Mammary microvascular endothelial cell (primary cell): ENCODE measurements around the gene AKT1S1. TPM values are rescaled to one million over a fixed set of nuclear protein-coding genes. Genes with fewer than 3 reads are reported as not detected.

Experiments used
- total RNA-seq: library from RNA; depleted of rRNA; stranded (reverse); fragments of >200 nt; gene quantifications from 2 replicates; pipeline ENCODE4 v1.2.3, GENCODE V29; 2015

AKT1S1 gene
- 26.5 and 30.4 TPM in 2 replicates for total RNA-seq

DNA sequence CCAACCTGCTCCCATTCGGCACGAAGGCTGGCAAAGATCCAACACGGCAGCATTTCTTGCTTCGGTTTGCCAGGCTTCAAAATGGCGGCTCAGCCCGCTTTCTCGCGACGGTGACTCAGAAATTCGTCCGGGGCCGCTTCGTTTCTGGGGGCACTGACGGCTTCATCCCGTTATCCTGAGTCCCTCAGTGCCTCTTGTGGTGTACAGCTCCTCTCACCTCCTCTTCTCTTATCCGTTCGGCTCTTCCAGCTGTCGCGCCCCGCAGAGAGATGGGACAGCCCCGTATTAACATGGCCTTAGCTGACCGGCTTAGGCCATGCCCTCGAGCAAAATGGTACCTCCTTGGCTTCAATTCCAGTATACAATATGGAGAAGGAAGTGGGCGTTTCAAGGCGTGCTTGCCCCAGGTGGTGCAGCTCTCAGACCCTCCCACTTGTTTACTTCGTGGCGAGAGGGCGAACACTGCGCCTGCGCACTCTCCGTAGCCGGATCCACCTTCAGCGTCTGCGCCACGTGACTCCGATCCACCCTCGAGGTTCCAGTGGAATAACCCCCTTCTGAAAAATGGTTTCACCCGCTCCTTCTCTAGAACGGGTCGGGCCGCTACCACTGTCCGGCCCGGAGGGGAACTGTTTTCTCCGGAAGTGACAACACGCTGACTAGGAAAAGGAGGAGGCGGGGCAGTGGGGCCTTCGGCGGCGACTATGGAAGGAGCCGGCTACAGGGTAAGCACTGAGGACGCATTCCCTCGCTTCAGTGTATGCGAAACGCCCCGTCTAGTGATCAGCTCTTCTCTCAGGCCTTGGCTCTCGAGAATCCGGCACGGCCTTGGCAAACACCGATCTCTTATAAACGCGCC, at the start of gene AKT1S1, which contains the start of gene TBC1D17:
TSS of gene AKT1S1 (minus strand) at position 336 of the 859 bp plus-strand sequence. CDS start 4,060 bp downstream, outside the sequence.
TSS of gene TBC1D17 (plus strand) at position 683 of the 859 bp plus-strand sequence. CDS start at position 705, 22 bp downstream.

DNA sequence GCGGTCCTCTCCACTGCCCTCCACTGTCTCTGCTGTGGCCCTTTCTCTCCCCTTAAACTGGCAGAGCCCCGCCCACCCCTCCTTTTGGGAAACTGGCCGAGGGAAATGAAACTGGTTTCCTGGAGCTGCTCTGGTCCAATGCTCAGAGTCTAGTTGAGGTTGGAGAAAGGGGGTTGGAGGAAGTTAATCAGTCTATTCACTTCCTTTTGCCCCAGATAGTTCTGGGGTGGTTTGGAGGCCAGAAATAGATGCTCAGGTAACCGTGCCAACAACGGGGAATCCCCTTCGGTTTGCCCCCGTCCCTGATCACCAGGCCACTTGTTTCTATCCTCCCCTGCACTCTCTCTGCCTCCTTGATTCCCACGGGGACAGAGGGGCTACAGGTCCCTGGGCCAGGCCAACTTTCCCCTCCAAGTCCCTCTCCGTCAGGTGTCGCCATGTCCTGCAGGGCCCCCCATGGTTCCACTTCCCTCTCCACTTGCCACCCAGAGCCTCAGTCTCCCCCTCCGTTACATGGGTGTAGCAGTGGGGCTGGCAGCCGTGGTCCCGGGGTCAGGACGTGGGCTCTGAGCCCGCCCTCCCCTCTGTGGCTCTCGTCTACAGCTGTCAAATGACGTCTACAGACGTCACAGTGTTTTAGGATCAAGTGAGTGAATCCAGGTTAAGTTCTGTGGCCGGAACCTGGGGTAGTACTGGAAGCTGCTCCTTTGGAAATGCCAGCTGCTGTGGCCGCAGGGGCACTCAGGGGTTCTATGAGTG, 19.9 kb upstream of the AKT1S1 start, which contains the start of gene IL4I1:
TSS of gene IL4I1 (minus strand) at position 25 of the 759 bp plus-strand sequence. CDS start 727 bp downstream, outside the sequence.

DNA sequence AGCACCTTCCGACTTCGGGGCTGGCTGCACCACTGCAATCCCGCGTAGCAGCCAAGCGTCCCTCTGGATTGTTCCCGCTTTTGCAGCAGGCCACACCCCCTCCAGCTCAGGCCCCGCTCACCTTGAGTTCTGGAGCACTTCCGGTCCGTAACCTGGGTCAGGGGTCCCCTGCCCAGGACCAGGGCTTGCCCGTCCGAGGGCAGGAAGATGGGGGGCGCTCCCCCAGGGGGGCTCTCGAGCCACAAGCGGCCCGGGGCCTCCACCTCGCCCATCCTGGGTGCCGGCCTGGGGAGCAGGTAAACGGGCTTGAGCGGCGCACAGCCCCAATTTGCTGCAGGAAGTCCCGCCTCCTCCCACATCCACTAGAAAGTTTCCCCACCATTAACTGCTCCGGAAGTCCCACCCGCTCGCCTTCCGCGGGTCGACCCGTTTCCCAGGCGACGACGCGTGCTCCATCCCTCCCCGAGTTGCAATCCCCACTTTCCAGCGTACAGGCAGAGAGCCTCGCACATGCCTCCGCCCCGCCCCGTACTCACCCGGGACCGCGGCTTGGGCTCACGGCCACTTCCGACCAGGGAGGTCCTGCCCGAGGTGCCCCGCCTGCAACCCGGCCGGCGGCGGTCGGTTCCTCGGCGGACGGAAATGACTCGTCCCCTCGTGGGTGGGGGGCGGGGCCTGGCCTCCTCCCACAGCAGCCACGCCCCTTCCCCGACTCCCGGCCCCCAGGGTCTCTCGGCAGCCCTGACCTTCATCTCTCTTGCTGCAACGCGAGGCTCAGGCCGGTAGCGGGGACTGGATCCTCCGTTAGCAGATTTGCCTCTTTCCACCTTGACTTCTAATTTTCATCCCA, 10.0 kb downstream of the AKT1S1 start, which contains the start of gene PNKP:
TSS of gene PNKP (minus strand) at position 644 of the 850 bp plus-strand sequence. CDS start at position 272, 372 bp downstream.

DNA sequence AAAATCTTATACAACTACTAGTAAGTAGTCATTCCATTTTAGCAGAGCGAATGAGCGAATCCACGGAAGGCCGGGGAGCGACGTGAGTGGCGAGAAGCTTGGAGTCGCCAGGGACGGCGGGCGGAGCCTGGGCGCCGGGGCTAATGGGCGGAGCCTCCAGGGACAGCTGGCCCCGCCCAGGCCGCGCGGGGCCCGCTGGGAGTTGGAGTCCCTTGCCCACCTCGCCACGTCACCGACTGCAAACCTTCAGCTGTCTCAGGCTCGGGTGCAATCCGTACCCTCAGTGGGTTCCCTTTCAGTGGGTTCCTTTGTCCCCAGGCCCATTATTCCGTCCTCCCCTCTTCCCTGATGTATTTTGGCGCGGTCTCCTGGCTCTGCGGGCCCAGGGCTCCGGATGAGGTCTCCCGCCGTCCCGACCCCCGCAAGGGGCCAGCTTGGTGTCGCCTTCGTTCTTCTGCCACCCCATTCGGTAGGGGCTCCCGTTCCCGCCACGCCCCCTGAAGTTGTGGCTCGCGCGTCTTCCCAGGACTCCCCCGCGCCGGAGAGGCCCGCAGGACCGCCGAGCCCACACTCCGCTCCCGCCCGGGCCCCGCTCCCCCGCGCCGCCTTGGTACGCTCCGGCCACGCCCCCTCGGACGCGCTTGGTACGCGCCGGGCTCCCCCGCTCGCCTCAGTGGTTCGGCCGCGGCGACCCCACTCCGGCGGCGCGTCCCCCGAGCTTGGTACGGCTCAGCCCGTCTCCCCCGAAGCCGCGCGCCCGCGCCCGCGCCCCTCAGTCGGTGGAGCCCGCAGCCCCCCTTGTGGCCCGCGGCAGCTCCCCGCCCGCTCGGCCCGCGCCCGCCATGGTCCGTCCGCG, 26.4 kb downstream of the AKT1S1 start, which contains the start of gene PTOV1:
TSS of gene PTOV1 (plus strand) at position 673 of the 856 bp plus-strand sequence.

Other genes with a start within 250 kb of the AKT1S1 start
- 79.1 and 97.7 TPM in 2 replicates for gene RRAS, start 237.2 kb downstream of the AKT1S1 start, total RNA-seq
- gene SCAF1, start 235.1 kb downstream of the AKT1S1 start, total RNA-seq = 33.2 and 36.7 TPM in 2 replicates
- 46.5 and 55.2 TPM in 2 replicates for gene IRF3, start 211.5 kb downstream of the AKT1S1 start, total RNA-seq
- 33.2 TPM in 2 replicates for gene BCL2L12, start 211.4 kb downstream of the AKT1S1 start, total RNA-seq
- gene PRMT1, start 200.1 kb downstream of the AKT1S1 start, total RNA-seq = 329 and 369 TPM in 2 replicates
- 0.33 and 0.49 TPM in 2 replicates for gene ADM5, start 187.8 kb downstream of the AKT1S1 start, total RNA-seq
- 11.9 and 12.3 TPM in 2 replicates for gene CPT1C, start 186.2 kb downstream of the AKT1S1 start, total RNA-seq
- 1.5 TPM in 1 of 2 replicates, not detected in the other for gene TSKS, start 114.0 kb downstream of the AKT1S1 start, total RNA-seq
- 108 and 110 TPM in 2 replicates for gene AP2A1, start 110.4 kb downstream of the AKT1S1 start, total RNA-seq
- gene FUZ, start 64.1 kb downstream of the AKT1S1 start, total RNA-seq = 13.8 and 17.1 TPM in 2 replicates
- gene MED25, start 59.1 kb downstream of the AKT1S1 start, total RNA-seq = 25.2 and 25.6 TPM in 2 replicates
- gene PTOV1, start 26.2 kb downstream of the AKT1S1 start, total RNA-seq = 57.6 and 64.4 TPM in 2 replicates
- 59.5 and 63.0 TPM in 2 replicates for gene PNKP, start 9.8 kb downstream of the AKT1S1 start, total RNA-seq
- 18.0 and 20.2 TPM in 2 replicates for gene TBC1D17, start 347 bp upstream of the AKT1S1 start, total RNA-seq
- gene IL4I1, start 19.5 kb upstream of the AKT1S1 start, total RNA-seq = 24.2 and 29.4 TPM in 2 replicates
- 20.9 and 23.4 TPM in 2 replicates for gene ATF5, start 51.9 kb upstream of the AKT1S1 start, total RNA-seq
- 77.1 and 85.3 TPM in 2 replicates for gene NUP62, start 52.1 kb upstream of the AKT1S1 start, total RNA-seq
- 0.25 TPM in 1 of 2 replicates, not detected in the other for gene SIGLEC11, start 83.8 kb upstream of the AKT1S1 start, total RNA-seq
- gene VRK3, start 148.0 kb upstream of the AKT1S1 start, total RNA-seq = 27.2 and 28.0 TPM in 2 replicates
- gene ZNF473, start 148.7 kb upstream of the AKT1S1 start, total RNA-seq = 5.3 and 6.6 TPM in 2 replicates